Astrocyte (in vitro differentiated cells and primary cell): ENCODE measurements around the gene GAL3ST1.
"Not testable (repeated sequence)": the region's sequence is repeated elsewhere in the genome, so short reads cannot be mapped to it uniquely, and the experiment has no call there.

Experiments
- CTCF ChIP-seq: IDR thresholded peaks from 2 replicates; pipeline ENCODE4 v1.5.1; 2011; ENCODE audit warnings: low read depth, mild to moderate bottlenecking, inconsistent platforms, low read length, moderate library complexity; ENCODE audit not compliant: insufficient read depth
- EZH2 ChIP-seq: IDR thresholded peaks from 2 replicates; pipeline ENCODE4 v1.6.1; 2012; ENCODE audit warnings: mild to moderate bottlenecking, low read length, inconsistent platforms; ENCODE audit not compliant: insufficient read depth

DNA sequence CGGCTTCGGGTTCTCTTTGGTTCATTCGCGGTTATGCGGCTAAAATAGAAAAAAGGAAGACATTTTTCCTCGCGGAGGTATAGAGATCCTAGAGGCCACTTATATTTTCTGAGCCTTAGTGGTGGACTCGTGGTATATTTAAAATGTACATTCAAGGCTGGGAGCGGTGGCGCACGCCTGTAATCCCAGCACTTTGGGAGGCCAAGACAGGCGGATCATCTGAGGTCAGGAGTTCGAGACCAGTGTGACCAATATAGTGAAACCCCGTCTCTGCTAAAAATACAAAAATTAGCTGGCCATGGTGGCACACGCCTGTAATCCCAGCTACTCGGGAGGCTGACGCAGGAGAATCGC lies 17.9 kb upstream of the GAL3ST1 start:
- not testable (repeated sequence) for TF ChIP-seq CTCF, EZH2
